A549 (cell line): Measurements from ENCODE around the gene FBLIM1. TPM values are rescaled to one million over a fixed set of nuclear protein-coding genes. Genes with fewer than 3 reads are reported as not detected.

Experiments
- ATAC-seq, 2 experiments: fragments of 200-7000 bp in 1 of 2; fragments of >200 bp in 1 of 2; cut with Nextera tagmentation in 1 of 2; cut with Tn5 transposase in 1 of 2; 3 replicates each; pipeline versions ENCODE4 v1.8.0 to v1.9.1; 2018 to 2020; ENCODE audit warnings: mild to moderate bottlenecking in 1 of 2, moderate library complexity in 1 of 2
- CTCF ChIA-PET: fragments of 300-600 bp; sonication (Branson Sonifier 250); formaldehyde crosslinking; extraction: SDS; loops from one replicate; lab custom pipeline; 2021; ENCODE audit warnings: antibody characterized with exemption, inconsistent platforms; lab: Yijun Ruan, JAX
- POLR2A ChIA-PET: fragments of 350-600 bp; formaldehyde crosslinking; extraction: SDS; loops from one replicate; lab custom pipeline; 2021; ENCODE audit warnings: antibody characterized with exemption, inconsistent platforms; lab: Yijun Ruan, JAX
- DNase-seq, 2 experiments: peaks; one replicate each; pipeline versions ENCODE4 v3.0.0 to v3.0.0-alpha.2; 2011 to 2016; ENCODE audit warnings: low read depth in 1 of 2, low spot score in 1 of 2
- FAIRE-seq: peaks from 2 replicates; lab custom pipeline; 2011; peaks lifted over from hg19 to GRCh38; lab: Jason Lieb, UNC
- H3K27ac ChIP-seq, 2 experiments: fragments of >200 bp; sonication (Bioruptor Twin); formaldehyde crosslinking; 3 replicates each; pipeline ENCODE4 v1.5.1; 2016 to 2017
- H3K4me1 ChIP-seq: fragments of >200 bp; sonication (Bioruptor Twin); formaldehyde crosslinking; 3 replicates; pipeline ENCODE4 v1.6.1; 2016
- H3K4me2 ChIP-seq: fragments of >200 bp; sonication (Bioruptor Twin); formaldehyde crosslinking; 3 replicates; pipeline ENCODE4 v1.6.1; 2016
- H3K4me3 ChIP-seq: fragments of >200 bp; sonication (Bioruptor Twin); formaldehyde crosslinking; 3 replicates; pipeline ENCODE4 v1.5.1; 2016
- H3K9me3 ChIP-seq: fragments of >200 bp; sonication (Bioruptor Twin); formaldehyde crosslinking; 3 replicates; pipeline ENCODE4 v1.6.1; 2016
- CHD4 ChIP-seq: fragments of 200-600 bp; sonication (generic); IDR thresholded peaks from 2 replicates; pipeline ENCODE4 v1.6.1; 2016; ENCODE audit warnings: antibody characterized with exemption, mild to moderate bottlenecking, borderline replicate concordance
- ELK1 ChIP-seq: fragments of 150-350 bp; IDR thresholded peaks from 2 replicates; pipeline ENCODE4 v1.6.1; 2014; ENCODE audit warnings: low read depth, mild to moderate bottlenecking, low read length
- FOSB ChIP-seq: fragments of 250-450 bp; sonication (Bioruptor Pico); IDR thresholded peaks from 2 replicates; pipeline ENCODE4 v1.5.0; 2020; ENCODE audit warnings: mild to moderate bottlenecking, moderate library complexity
- FOXS1 ChIP-seq: fragments of 250-450 bp; sonication (Bioruptor Pico); IDR thresholded peaks from 2 replicates; pipeline ENCODE4 v1.5.0; 2020; ENCODE audit warnings: mild to moderate bottlenecking, moderate library complexity
- GATA3 ChIP-seq: IDR thresholded peaks from 2 replicates; pipeline ENCODE4 v1.6.1; 2012; ENCODE audit warnings: borderline replicate concordance
- HDAC2 ChIP-seq: fragments of 200-600 bp; sonication (generic); IDR thresholded peaks from 2 replicates; pipeline ENCODE4 v1.6.1; 2016
- HEYL ChIP-seq: fragments of 250-450 bp; sonication (Bioruptor Pico); IDR thresholded peaks from 2 replicates; pipeline ENCODE4 v1.8.0; 2021; ENCODE audit warnings: mild to moderate bottlenecking, moderate library complexity
- HOXB5 ChIP-seq: fragments of 250-450 bp; sonication (Bioruptor Pico); IDR thresholded peaks from 2 replicates; pipeline ENCODE4 v1.5.0; 2020; ENCODE audit warnings: mild to moderate bottlenecking, moderate library complexity
- JUNB ChIP-seq: fragments of >200 bp; sonication (Bioruptor Twin); formaldehyde crosslinking; IDR thresholded peaks from 2 replicates; pipeline ENCODE4 v1.6.1; 2016
- KDM1A ChIP-seq: fragments of 200-600 bp; sonication (generic); IDR thresholded peaks from 2 replicates; pipeline ENCODE4 v1.6.1; 2016; ENCODE audit warnings: low read depth, mild to moderate bottlenecking
- MAFK ChIP-seq: fragments of 450-650 bp; IDR thresholded peaks from 2 replicates; pipeline ENCODE4 v1.6.1; 2014; ENCODE audit not compliant: partially characterized antibody
- MYC ChIP-seq: IDR thresholded peaks from 2 replicates; pipeline ENCODE4 v1.6.1; 2012; ENCODE audit warnings: mild to moderate bottlenecking, inconsistent platforms, low read length, improper control_type of control experiment, borderline replicate concordance
- NFE2L2 ChIP-seq: fragments of 150-350 bp; conservative IDR thresholded peaks from 2 replicates; pipeline ENCODE4 v1.6.1; 2014; ENCODE audit warnings: low read length
- NPAS2 ChIP-seq: fragments of 250-450 bp; sonication (Bioruptor Pico); IDR thresholded peaks from 2 replicates; pipeline ENCODE4 v1.8.0; 2022; ENCODE audit warnings: mild to moderate bottlenecking, moderate library complexity, borderline replicate concordance
- NR3C1 ChIP-seq: fragments of >200 bp; sonication (Bioruptor Twin); formaldehyde crosslinking; IDR thresholded peaks from 3 replicates; pipeline ENCODE4 v1.6.1; 2017
- PHF8 ChIP-seq: fragments of 200-600 bp; sonication (generic); IDR thresholded peaks from 2 replicates; pipeline ENCODE4 v1.6.1; 2016; ENCODE audit warnings: low read depth, mild to moderate bottlenecking, antibody characterized with exemption, moderate library complexity, borderline replicate concordance
- RCOR1 ChIP-seq: fragments of 150-350 bp; IDR thresholded peaks from 2 replicates; pipeline ENCODE4 v1.6.1; 2014; ENCODE audit warnings: antibody characterized with exemption, low read length, low read depth
- SMC3 ChIP-seq: fragments of >200 bp; sonication (Bioruptor Twin); formaldehyde crosslinking; IDR thresholded peaks from 3 replicates; pipeline ENCODE4 v1.6.1; 2018; ENCODE audit warnings: inconsistent platforms
- WGBS: methylation state at CpG from one replicate; pipeline ENCODE4 v1.1.6; 2017; ENCODE audit errors: missing lambda C conversion rate; 5-methylcytosine and 5-hydroxymethylcytosine counted together
- polyA plus RNA-seq, 4 experiments: library from polyadenylated mRNA; depleted of rRNA in 3 of 4; stranded (reverse); fragments of >200 nt; fragmentation: RNase III in 1 of 4; extraction: RNeasy Plus Mini Kit Qiagen cat#74134 plus additional on column Dnase treatment in 1 of 4; gene quantifications; 2 replicates in 3 of 4; 3 replicates in 1 of 4; pipeline ENCODE4 v1.2.3, GENCODE V29; 2011 to 2017
- TF ChIP-seq, protein P1 (sequence below): fragments of 250-450 bp; sonication (Bioruptor Pico); IDR thresholded peaks from 2 replicates; pipeline ENCODE4 v1.5.0; 2020; ENCODE audit warnings: low read depth, mild to moderate bottlenecking, moderate library complexity
- TF ChIP-seq, protein P2 (sequence below): fragments of 450-650 bp; IDR thresholded peaks from 2 replicates; pipeline ENCODE4 v1.6.1; 2014; ENCODE audit warnings: antibody characterized with exemption
- TF ChIP-seq, protein P3 (sequence below): fragments of >200 bp; sonication (Bioruptor Twin); formaldehyde crosslinking; IDR thresholded peaks from 3 replicates; pipeline ENCODE4 v1.6.1; 2016
- TF ChIP-seq, protein P4 (sequence below): IDR thresholded peaks from 2 replicates; pipeline ENCODE4 v1.6.1; 2012

The FBLIM1 gene
- polyA plus RNA-seq, 2 of the 4 experiments (the other 2 are of a cell fraction) = 24.6 to 38.1 TPM

DNA sequence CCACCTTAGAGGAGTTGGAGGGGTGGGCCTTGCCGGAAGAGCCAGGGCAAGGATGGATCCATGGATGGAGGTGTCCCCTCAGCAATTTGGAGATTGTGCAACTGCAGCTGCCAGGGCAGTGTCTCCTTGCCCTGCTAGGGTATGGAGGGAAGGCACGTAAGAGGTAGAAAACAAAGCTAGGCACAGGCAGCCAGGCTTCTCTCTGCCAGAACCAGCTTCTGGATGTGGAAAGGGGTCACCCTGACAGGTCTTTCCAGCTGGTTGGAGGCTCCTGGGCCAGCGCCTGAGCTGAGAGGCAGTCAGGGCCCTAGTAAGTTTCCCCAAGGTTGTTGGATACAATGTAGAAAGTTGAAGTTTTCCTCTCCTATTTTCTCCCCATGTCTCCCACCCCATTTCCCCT lies 37.7 kb upstream of the FBLIM1 start:
- DNase-seq (no peak), ATAC-seq (no peak)
- POLR2A ChIA-PET = no interaction called here
- Histone ChIP-seq H3K4me1 (no peaks in the 10 kb centered on the region), H3K27ac (no peak overlapping the region), H3K9me3 (no peaks in the 10 kb centered on the region)
- TF ChIP-seq NR3C1 (no peak), PHF8 (no peak), SMC3 (no peak), RCOR1 (no peak), NFE2L2 (no peak), GATA3 (no peak), HEYL (CRISPR knock-in tag) (no peak), HOXB5 (CRISPR knock-in tag) (no peak), FOSB (CRISPR knock-in tag) (no peak), NPAS2 (CRISPR knock-in tag) (no peak), ELK1 (no peak), FOXS1 (CRISPR knock-in tag) (no peak), HDAC2 (no peak), KDM1A (no peak)
- TF ChIP-seq, protein P1, sequence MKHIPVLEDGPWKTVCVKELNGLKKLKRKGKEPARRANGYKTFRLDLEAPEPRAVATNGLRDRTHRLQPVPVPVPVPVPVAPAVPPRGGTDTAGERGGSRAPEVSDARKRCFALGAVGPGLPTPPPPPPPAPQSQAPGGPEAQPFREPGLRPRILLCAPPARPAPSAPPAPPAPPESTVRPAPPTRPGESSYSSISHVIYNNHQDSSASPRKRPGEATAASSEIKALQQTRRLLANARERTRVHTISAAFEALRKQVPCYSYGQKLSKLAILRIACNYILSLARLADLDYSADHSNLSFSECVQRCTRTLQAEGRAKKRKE (CRISPR knock-in tag) = no peak
- TF ChIP-seq, protein P2, sequence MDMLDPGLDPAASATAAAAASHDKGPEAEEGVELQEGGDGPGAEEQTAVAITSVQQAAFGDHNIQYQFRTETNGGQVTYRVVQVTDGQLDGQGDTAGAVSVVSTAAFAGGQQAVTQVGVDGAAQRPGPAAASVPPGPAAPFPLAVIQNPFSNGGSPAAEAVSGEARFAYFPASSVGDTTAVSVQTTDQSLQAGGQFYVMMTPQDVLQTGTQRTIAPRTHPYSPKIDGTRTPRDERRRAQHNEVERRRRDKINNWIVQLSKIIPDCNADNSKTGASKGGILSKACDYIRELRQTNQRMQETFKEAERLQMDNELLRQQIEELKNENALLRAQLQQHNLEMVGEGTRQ = no peak
- TF ChIP-seq, protein P3, sequence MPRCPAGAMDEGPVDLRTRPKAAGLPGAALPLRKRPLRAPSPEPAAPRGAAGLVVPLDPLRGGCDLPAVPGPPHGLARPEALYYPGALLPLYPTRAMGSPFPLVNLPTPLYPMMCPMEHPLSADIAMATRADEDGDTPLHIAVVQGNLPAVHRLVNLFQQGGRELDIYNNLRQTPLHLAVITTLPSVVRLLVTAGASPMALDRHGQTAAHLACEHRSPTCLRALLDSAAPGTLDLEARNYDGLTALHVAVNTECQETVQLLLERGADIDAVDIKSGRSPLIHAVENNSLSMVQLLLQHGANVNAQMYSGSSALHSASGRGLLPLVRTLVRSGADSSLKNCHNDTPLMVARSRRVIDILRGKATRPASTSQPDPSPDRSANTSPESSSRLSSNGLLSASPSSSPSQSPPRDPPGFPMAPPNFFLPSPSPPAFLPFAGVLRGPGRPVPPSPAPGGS = no peak
- TF ChIP-seq, protein P4, sequence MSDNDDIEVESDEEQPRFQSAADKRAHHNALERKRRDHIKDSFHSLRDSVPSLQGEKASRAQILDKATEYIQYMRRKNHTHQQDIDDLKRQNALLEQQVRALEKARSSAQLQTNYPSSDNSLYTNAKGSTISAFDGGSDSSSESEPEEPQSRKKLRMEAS = no peak
- TF ChIP-seq, all 56 proteins: peak for 0
- no peak for FAIRE-seq
- H3K4me3 ChIP-seq = no peak overlapping the region
- WGBS = 93% methylated on average over 3 of the region's 3 CpGs
- CTCF ChIA-PET = interaction anchor here (1.0 to 5.5 kb wide), 3 partner anchors 10 to 29 kb away, joined by 3 to 31 read pairs (median 3); no protein-coding TSS in a partner anchor
- H3K4me2 ChIP-seq = no peak overlapping the region

DNA sequence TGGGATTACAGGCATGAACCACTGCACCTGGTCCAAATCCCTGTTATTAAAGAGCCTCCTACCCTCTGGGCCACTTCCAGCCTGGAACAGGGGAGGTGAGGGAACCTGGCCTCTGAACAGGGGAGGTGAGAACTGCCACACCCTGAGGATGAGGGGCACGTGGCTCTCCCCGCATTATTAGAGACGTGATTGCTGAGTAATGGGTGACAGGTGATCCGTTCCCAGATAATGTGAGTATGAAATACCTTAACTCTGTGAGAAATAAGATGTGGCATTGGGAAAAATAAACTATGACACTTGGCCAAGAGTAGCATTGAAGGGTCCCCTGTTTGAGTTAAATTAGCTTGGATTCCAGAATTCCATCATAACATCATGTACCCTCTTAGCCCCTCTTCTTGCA lies 36.2 kb upstream of the FBLIM1 start:
- DNase-seq (no peak), FAIRE-seq (no peak), ATAC-seq (no peak)
- 92% methylated on average over 4 of the region's 4 CpGs for WGBS
- Histone ChIP-seq H3K4me2 (no peak overlapping the region), H3K4me3 (no peak overlapping the region), H3K4me1 (no peaks in the 10 kb centered on the region)
- POLR2A ChIA-PET = no interaction called here
- CTCF ChIA-PET = interaction anchor here (2.1 to 5.5 kb wide), 2 partner anchors 10 to 17 kb away, joined by 6 to 31 read pairs; no protein-coding TSS in a partner anchor
- TF ChIP-seq MAFK = no peak
- TF ChIP-seq, protein P3 = no peak
- no peak for TF ChIP-seq HOXB5 (CRISPR knock-in tag)
- TF ChIP-seq CHD4 = no peak
- no peak for TF ChIP-seq MYC
- no peak for TF ChIP-seq JUNB
- TF ChIP-seq, all 56 proteins: peak for 0
- Histone ChIP-seq H3K27ac (no peak overlapping the region), H3K9me3 (no peaks in the 10 kb centered on the region)
